Parathyroid adenoma (tissue), 2 donors: ENCODE data around the gene PIGC.

Source experiments
- H2AFZ ChIP-seq: fragments of 300-600 bp; sonication (generic); one replicate; pipeline ENCODE4 v1.7.0; 2017; ENCODE audit warnings: antibody characterized with exemption, mild to moderate bottlenecking
- H3K27ac ChIP-seq: fragments of 300-600 bp; sonication (generic); one replicate; pipeline ENCODE4 v1.7.0; 2017
- H3K27me3 ChIP-seq: fragments of 300-600 bp; sonication (generic); one replicate; pipeline ENCODE4 v1.7.0; 2017; ENCODE audit warnings: low read length; ENCODE audit not compliant: control insufficient read depth, insufficient read depth
- H3K36me3 ChIP-seq: fragments of 300-600 bp; sonication (generic); one replicate; pipeline ENCODE4 v1.7.0; 2017; ENCODE audit warnings: low read length; ENCODE audit not compliant: control insufficient read depth, insufficient read depth
- H3K4me1 ChIP-seq: fragments of 300-600 bp; sonication (generic); one replicate; pipeline ENCODE4 v1.7.0; 2017; ENCODE audit warnings: control low read depth
- H3K4me2 ChIP-seq: fragments of 300-600 bp; sonication (generic); one replicate; pipeline ENCODE4 v1.7.0; 2017; ENCODE audit warnings: low read length
- H3K4me3 ChIP-seq: fragments of 300-600 bp; sonication (generic); one replicate; pipeline ENCODE4 v1.7.0; 2017; ENCODE audit warnings: low read depth, low read length
- H3K79me2 ChIP-seq: fragments of 300-600 bp; sonication (generic); one replicate; pipeline ENCODE4 v1.7.0; 2017; ENCODE audit warnings: control low read depth
- H3K9ac ChIP-seq: fragments of 300-600 bp; sonication (generic); one replicate; pipeline ENCODE4 v1.7.0; 2017; ENCODE audit warnings: mild to moderate bottlenecking
- H3K9me3 ChIP-seq: fragments of 300-600 bp; sonication (generic); one replicate; pipeline ENCODE4 v1.7.0; 2017; ENCODE audit warnings: low read length; ENCODE audit not compliant: control insufficient read depth
- TF ChIP-seq, protein P1 (sequence below): fragments of 300-600 bp; sonication (generic); IDR thresholded peaks from one replicate; pipeline ENCODE4 v1.7.0; 2017; ENCODE audit warnings: antibody characterized with exemption, mild to moderate bottlenecking
- donor health status: primary hyperparathyroidism.

Gene PIGC

DNA sequence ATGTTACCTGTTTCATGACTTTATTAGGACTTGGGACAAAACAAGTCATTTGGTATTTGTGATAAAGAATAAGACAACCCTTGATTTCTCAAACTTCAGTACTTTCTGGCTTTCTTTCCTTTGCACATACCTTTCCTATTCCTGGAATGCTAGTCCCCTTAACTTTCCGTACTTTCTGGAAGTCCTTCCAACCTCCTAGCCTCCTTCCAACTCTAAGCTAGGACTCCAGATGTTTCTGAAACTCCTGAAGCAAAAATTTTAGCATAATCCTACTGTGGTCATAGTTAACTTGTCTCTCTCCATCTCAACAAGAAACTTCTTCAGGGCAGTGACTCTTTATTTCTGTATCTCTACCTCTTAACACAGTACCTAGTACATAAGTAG lies 43.2 kb downstream of the PIGC start:
- TF ChIP-seq, protein P1, sequence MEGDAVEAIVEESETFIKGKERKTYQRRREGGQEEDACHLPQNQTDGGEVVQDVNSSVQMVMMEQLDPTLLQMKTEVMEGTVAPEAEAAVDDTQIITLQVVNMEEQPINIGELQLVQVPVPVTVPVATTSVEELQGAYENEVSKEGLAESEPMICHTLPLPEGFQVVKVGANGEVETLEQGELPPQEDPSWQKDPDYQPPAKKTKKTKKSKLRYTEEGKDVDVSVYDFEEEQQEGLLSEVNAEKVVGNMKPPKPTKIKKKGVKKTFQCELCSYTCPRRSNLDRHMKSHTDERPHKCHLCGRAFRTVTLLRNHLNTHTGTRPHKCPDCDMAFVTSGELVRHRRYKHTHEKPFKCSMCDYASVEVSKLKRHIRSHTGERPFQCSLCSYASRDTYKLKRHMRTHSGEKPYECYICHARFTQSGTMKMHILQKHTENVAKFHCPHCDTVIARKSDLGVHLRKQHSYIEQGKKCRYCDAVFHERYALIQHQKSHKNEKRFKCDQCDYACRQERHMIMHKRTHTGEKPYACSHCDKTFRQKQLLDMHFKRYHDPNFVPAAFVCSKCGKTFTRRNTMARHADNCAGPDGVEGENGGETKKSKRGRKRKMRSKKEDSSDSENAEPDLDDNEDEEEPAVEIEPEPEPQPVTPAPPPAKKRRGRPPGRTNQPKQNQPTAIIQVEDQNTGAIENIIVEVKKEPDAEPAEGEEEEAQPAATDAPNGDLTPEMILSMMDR, result no peak
- Histone ChIP-seq H3K27ac (no peak overlapping the region), H3K27me3 (no peaks in the 10 kb centered on the region)

DNA sequence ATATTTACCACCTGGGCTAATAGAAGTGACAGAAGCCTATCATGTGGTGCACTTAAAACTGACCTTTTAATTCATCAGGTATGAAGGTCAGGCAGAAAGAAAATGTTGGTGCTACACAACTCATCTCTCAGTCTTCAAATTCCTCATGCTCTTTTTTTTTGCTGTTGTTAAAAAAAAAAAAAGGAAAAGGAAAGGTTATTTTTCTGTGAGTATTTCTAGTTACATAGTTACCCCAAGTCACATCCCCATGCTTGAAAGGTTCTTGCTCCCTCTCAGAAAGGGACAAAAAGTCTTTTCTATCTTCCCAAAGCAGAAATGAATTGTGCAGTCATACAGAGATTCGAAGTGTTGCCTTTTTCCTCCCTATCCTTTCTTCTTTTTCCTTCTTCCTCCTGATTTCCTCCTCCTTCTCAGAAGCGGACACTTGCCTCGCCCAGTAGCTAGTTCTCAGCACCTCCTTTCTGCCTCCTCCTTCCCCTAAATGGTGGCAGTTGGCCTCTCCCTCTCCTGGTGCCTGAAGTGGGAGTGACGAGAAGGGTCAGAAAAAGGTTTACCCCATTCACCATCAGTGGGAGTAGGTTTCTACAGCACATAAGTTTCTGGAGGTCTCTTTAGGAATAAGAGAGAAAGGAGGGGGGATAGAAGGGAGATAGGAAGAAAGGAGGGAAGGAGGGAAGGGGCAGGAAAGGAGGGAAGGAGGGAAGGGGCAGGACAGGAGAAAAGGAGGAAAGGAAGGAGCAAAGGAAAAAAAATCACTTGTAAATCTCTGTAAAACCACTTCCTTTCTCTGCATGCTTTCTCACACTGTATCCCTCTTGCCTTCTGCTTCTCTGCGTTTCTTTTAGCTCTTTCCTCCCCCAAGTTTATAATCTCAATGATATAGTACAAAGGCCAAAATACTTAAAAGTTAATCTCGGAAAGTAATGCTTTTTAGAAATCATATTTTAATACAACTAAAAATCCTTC lies 43.8 kb downstream of the PIGC start:
- no peaks in the 10 kb centered on the region for H3K9me3 ChIP-seq
- no peaks in the 10 kb centered on the region for H3K36me3 ChIP-seq
- TF ChIP-seq, protein P1, result no peak
- no peak overlapping the region for H3K4me3 ChIP-seq
- H3K9ac ChIP-seq, result no peak overlapping the region
- H3K27me3 ChIP-seq, result no peaks in the 10 kb centered on the region
- no peak overlapping the region for H3K27ac ChIP-seq
- H3K4me1 ChIP-seq, result no peaks in the 10 kb centered on the region
- no peaks in the 10 kb centered on the region for H3K79me2 ChIP-seq
- no peak overlapping the region for H3K4me2 ChIP-seq
- H2AFZ ChIP-seq, result no peak overlapping the region

More for the DNA sequence above, 43.2 kb downstream of the PIGC start:
- H3K79me2 ChIP-seq, result no peaks in the 10 kb centered on the region
- no peaks in the 10 kb centered on the region for H3K36me3 ChIP-seq
- no peaks in the 10 kb centered on the region for H3K4me1 ChIP-seq
- H2AFZ ChIP-seq, result no peak overlapping the region
- H3K4me3 ChIP-seq, result no peak overlapping the region
- H3K4me2 ChIP-seq, result no peak overlapping the region
- no peak overlapping the region for H3K9ac ChIP-seq
- no peaks in the 10 kb centered on the region for H3K9me3 ChIP-seq

DNA sequence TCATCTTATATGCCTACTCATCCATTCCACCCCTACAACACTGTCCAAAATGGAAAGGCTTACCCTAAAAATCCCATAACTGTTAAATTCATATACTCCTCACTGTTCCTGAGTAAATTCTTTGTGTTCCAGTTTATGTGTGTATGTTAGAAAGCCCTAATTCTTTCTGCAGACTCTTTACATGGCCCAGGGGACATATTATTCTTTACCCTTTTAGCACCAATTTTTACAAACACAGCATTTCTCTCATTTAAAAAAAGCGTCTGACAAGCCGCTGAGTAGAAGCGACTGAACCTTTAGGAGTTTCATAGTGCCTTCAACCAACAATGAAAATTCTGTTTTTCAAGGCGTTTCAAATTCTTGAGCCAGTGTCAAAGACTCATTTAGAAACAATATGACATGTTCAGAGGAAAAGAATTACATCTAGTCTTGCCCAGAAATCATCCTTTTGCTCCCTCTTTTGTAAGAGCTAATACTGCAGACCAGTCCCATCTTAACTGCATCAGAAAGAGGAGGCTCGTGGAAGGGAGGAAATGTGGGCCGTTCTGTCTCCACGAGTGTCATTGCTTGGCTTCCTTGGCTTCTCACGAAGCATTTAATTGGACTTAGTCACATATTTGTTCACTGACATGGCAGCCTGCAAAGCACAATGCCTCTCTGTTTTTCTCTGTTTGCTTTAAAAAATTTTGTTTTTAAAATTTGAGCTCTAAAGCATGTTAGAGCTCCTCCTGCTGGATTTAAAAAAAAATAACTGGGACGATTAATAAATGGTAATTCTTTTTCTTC lies 44.7 kb downstream of the PIGC start:
- no peaks in the 10 kb centered on the region for H3K36me3 ChIP-seq
- peak overlapping the region; percentile 69 for H2AFZ ChIP-seq
- peak overlapping the region; percentile 57 for H3K4me2 ChIP-seq
- no peaks in the 10 kb centered on the region for H3K79me2 ChIP-seq
- H3K9me3 ChIP-seq, result no peaks in the 10 kb centered on the region
- TF ChIP-seq, protein P1, result peak; percentile 56
- no peaks in the 10 kb centered on the region for H3K27me3 ChIP-seq
- H3K27ac ChIP-seq, result no peak overlapping the region
- H3K4me3 ChIP-seq, result no peak overlapping the region
- no peak overlapping the region for H3K9ac ChIP-seq
- peaks cover 6% of the 10 kb centered on the region for H3K4me1 ChIP-seq

DNA sequence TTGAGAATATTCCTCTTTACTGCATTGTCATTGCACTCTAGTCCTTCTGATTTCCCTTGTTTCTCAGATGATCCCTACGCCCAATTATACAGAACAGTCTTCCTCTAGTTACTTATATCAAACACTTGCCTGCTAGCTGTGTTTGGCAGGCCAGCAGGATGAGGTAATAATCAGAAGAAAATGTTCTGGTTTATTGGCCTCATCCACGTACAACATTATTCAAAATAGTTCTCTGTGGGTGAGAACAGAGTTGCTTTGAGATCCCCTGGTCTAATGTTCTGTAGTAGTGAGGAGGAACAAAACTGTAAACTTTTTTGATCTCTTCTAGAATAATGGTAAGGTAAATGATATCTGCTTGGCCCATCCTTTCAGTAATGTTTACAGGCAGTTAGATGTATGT lies 45.7 kb downstream of the PIGC start:
- H3K4me2 ChIP-seq, result no peak overlapping the region
- no peak overlapping the region for H3K4me3 ChIP-seq
- no peak overlapping the region for H3K27ac ChIP-seq
- H2AFZ ChIP-seq, result no peak overlapping the region
- peaks cover 9% of the 10 kb centered on the region for H3K4me1 ChIP-seq
- H3K9ac ChIP-seq, result no peak overlapping the region
- no peaks in the 10 kb centered on the region for H3K79me2 ChIP-seq
- TF ChIP-seq, protein P1, result no peak
- no peaks in the 10 kb centered on the region for H3K9me3 ChIP-seq
- no peaks in the 10 kb centered on the region for H3K36me3 ChIP-seq
- H3K27me3 ChIP-seq, result no peaks in the 10 kb centered on the region
